ENCODE results near the gene PHF13.

DNA sequence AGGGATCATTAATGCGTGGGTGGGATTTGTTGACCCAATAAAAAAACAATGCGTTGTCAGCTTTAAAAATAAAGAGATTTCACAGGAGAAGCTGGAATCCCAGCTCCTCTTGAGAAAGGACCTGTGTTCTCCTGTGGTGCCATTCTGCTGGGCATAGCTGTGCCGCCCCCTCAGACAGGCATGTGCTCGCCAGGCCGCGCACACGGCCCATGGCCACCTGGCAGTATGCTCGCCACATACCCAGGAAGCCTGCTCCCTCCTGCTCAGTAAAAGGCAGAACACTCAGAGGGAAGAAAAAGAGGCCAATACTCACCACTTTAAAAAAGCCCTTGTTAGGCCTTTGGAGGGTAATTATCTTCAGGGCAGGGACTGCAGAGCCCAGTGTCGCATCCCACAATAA is 24.2 kb downstream of the PHF13 start:
- TF ChIP-seq POLR2A (IDR thresholded peaks at IDR 0.05; ENCODE audit: low read length) (no peak), GATA1 (IDR thresholded peaks at IDR 0.05; ENCODE audit: low read depth, low read length) (no peak)

Measured in erythroblast (primary cell).